ENCODE measurements around the gene MTUS2. TPM values are rescaled to one million over a fixed set of nuclear protein-coding genes. Genes with fewer than 3 reads are reported as not detected.

MTUS2 gene
- total RNA-seq, 1 donor from 2014 or later = not detected

GRCh38 chr13:28953714-28954418 is 133.7 kb downstream of the MTUS2 start:
- DNase-seq (ENCODE audit: low spot score) = no peak

GRCh38 chr13:28954419-28954725 is 134.2 kb downstream of the MTUS2 start:
- H3K4me1 Mint-ChIP-seq (ENCODE audit: low read depth) = no peaks in the 10 kb centered on the region
- no peak for DNase-seq (ENCODE audit: low spot score)
- no peaks in the 10 kb centered on the region for H3K36me3 Mint-ChIP-seq (ENCODE audit: low read depth)
- H3K27ac Mint-ChIP-seq = no peak overlapping the region
- H3K4me3 Mint-ChIP-seq = no peak overlapping the region
- peaks cover 2% of the 10 kb centered on the region for H3K27me3 Mint-ChIP-seq (ENCODE audit: insufficient read depth)
- H3K9me3 Mint-ChIP-seq = no peaks in the 10 kb centered on the region
- intact Hi-C loops (cut with micrococcal nuclease) = no loop called here

More at GRCh38 chr13:28953714-28954418, 133.7 kb downstream of the MTUS2 start:
- Mint-ChIP-seq H3K27me3 (ENCODE audit: insufficient read depth) (peaks cover 2% of the 10 kb centered on the region), H3K27ac (no peak overlapping the region), H3K36me3 (ENCODE audit: low read depth) (no peaks in the 10 kb centered on the region), H3K9me3 (no peaks in the 10 kb centered on the region), H3K4me1 (ENCODE audit: low read depth) (no peaks in the 10 kb centered on the region), H3K4me3 (no peak overlapping the region)
- intact Hi-C loops (cut with micrococcal nuclease) = no loop called here

- H3K4me3 Mint-ChIP-seq = no peak overlapping the region
- no peaks in the 10 kb centered on the region for H3K36me3 Mint-ChIP-seq (ENCODE audit: low read depth)
- DNase-seq (ENCODE audit: low spot score) = no peak
- peaks cover 2% of the 10 kb centered on the region for H3K27me3 Mint-ChIP-seq (ENCODE audit: insufficient read depth)
- no peaks in the 10 kb centered on the region for H3K9me3 Mint-ChIP-seq
- intact Hi-C loops (cut with micrococcal nuclease) = no loop called here
- H3K4me1 Mint-ChIP-seq (ENCODE audit: low read depth) = no peaks in the 10 kb centered on the region
- H3K27ac Mint-ChIP-seq = no peak overlapping the region
Observed at GRCh38 chr13:28954810-28955209, 134.7 kb downstream of the MTUS2 start.

- H3K36me3 Mint-ChIP-seq (ENCODE audit: low read depth) = no peaks in the 10 kb centered on the region
- no peaks in the 10 kb centered on the region for H3K9me3 Mint-ChIP-seq
- H3K4me3 Mint-ChIP-seq = no peak overlapping the region
- no peaks in the 10 kb centered on the region for H3K4me1 Mint-ChIP-seq (ENCODE audit: low read depth)
- no peak for DNase-seq (ENCODE audit: low spot score)
- H3K27ac Mint-ChIP-seq = no peak overlapping the region
- intact Hi-C loops (cut with micrococcal nuclease) = no loop called here
- peaks cover 2% of the 10 kb centered on the region for H3K27me3 Mint-ChIP-seq (ENCODE audit: insufficient read depth)
Observed at GRCh38 chr13:28955264-28955966, 135.3 kb downstream of the MTUS2 start.

GRCh38 chr13:28958018-28958417 is 137.9 kb downstream of the MTUS2 start:
- Mint-ChIP-seq H3K36me3 (ENCODE audit: low read depth) (no peaks in the 10 kb centered on the region), H3K27me3 (ENCODE audit: insufficient read depth) (peaks cover 2% of the 10 kb centered on the region), H3K4me3 (no peak overlapping the region), H3K4me1 (ENCODE audit: low read depth) (no peaks in the 10 kb centered on the region), H3K9me3 (no peaks in the 10 kb centered on the region), H3K27ac (no peak overlapping the region)
- intact Hi-C loops (cut with micrococcal nuclease) = no loop called here
- DNase-seq (ENCODE audit: low spot score) = no peak

- no peak overlapping the region for H3K4me3 Mint-ChIP-seq
Observed at GRCh38 chr13:28958441-28958840, 138.3 kb downstream of the MTUS2 start.

GRCh38 chr13:28964052-28964451 is 143.9 kb downstream of the MTUS2 start:
- no peak overlapping the region for H3K4me3 Mint-ChIP-seq
- no peaks in the 10 kb centered on the region for H3K27me3 Mint-ChIP-seq (ENCODE audit: insufficient read depth)
- H3K36me3 Mint-ChIP-seq (ENCODE audit: low read depth) = no peaks in the 10 kb centered on the region
- H3K4me1 Mint-ChIP-seq (ENCODE audit: low read depth) = no peaks in the 10 kb centered on the region
- H3K27ac Mint-ChIP-seq = no peak overlapping the region
- H3K9me3 Mint-ChIP-seq = no peaks in the 10 kb centered on the region
- intact Hi-C loops (cut with micrococcal nuclease) = no loop called here
- no peak for DNase-seq (ENCODE audit: low spot score)

More at GRCh38 chr13:28958441-28958840, 138.3 kb downstream of the MTUS2 start:
- Mint-ChIP-seq H3K9me3 (no peaks in the 10 kb centered on the region), H3K36me3 (ENCODE audit: low read depth) (no peaks in the 10 kb centered on the region), H3K27me3 (ENCODE audit: insufficient read depth) (peaks cover 2% of the 10 kb centered on the region), H3K27ac (no peak overlapping the region), H3K4me1 (ENCODE audit: low read depth) (no peaks in the 10 kb centered on the region)
- intact Hi-C loops (cut with micrococcal nuclease) = no loop called here
- DNase-seq (ENCODE audit: low spot score) = no peak

GRCh38 chr13:28964803-28965202 is 144.7 kb downstream of the MTUS2 start:
- intact Hi-C loops (cut with micrococcal nuclease) = no loop called here
- DNase-seq (ENCODE audit: low spot score) = no peak
- no peaks in the 10 kb centered on the region for H3K36me3 Mint-ChIP-seq (ENCODE audit: low read depth)
- no peaks in the 10 kb centered on the region for H3K27me3 Mint-ChIP-seq (ENCODE audit: insufficient read depth)
- H3K4me1 Mint-ChIP-seq (ENCODE audit: low read depth) = no peaks in the 10 kb centered on the region
- H3K27ac Mint-ChIP-seq = no peak overlapping the region
- H3K4me3 Mint-ChIP-seq = no peak overlapping the region
- no peaks in the 10 kb centered on the region for H3K9me3 Mint-ChIP-seq

- H3K27me3 Mint-ChIP-seq (ENCODE audit: insufficient read depth) = no peaks in the 10 kb centered on the region
- no peak overlapping the region for H3K4me3 Mint-ChIP-seq
- no peaks in the 10 kb centered on the region for H3K9me3 Mint-ChIP-seq
- no peaks in the 10 kb centered on the region for H3K4me1 Mint-ChIP-seq (ENCODE audit: low read depth)
- H3K36me3 Mint-ChIP-seq (ENCODE audit: low read depth) = no peaks in the 10 kb centered on the region
- intact Hi-C loops (cut with micrococcal nuclease) = no loop called here
- no peak overlapping the region for H3K27ac Mint-ChIP-seq
- DNase-seq (ENCODE audit: low spot score) = no peak
Observed at GRCh38 chr13:28967029-28967915, 147.1 kb downstream of the MTUS2 start.

GRCh38 chr13:28976195-28976594 is 156.1 kb downstream of the MTUS2 start:
- intact Hi-C loops (cut with micrococcal nuclease) = no loop called here
- no peak for DNase-seq (ENCODE audit: low spot score)
- no peak overlapping the region for H3K27ac Mint-ChIP-seq
- H3K36me3 Mint-ChIP-seq (ENCODE audit: low read depth) = no peaks in the 10 kb centered on the region
- H3K4me1 Mint-ChIP-seq (ENCODE audit: low read depth) = no peaks in the 10 kb centered on the region
- H3K27me3 Mint-ChIP-seq (ENCODE audit: insufficient read depth) = peaks cover 2% of the 10 kb centered on the region
- H3K9me3 Mint-ChIP-seq = no peaks in the 10 kb centered on the region
- H3K4me3 Mint-ChIP-seq = no peak overlapping the region

- H3K9me3 Mint-ChIP-seq = no peaks in the 10 kb centered on the region
- no peak overlapping the region for H3K27ac Mint-ChIP-seq
- peaks cover 2% of the 10 kb centered on the region for H3K27me3 Mint-ChIP-seq (ENCODE audit: insufficient read depth)
- no peaks in the 10 kb centered on the region for H3K36me3 Mint-ChIP-seq (ENCODE audit: low read depth)
- H3K4me3 Mint-ChIP-seq = no peak overlapping the region
- intact Hi-C loops (cut with micrococcal nuclease) = no loop called here
- no peaks in the 10 kb centered on the region for H3K4me1 Mint-ChIP-seq (ENCODE audit: low read depth)
- no peak for DNase-seq (ENCODE audit: low spot score)
Observed at GRCh38 chr13:28976636-28977035, 156.5 kb downstream of the MTUS2 start.

GRCh38 chr13:28978574-28978973 is 158.4 kb downstream of the MTUS2 start:
- intact Hi-C loops (cut with micrococcal nuclease) = no loop called here
- no peak for DNase-seq (ENCODE audit: low spot score)
- H3K4me3 Mint-ChIP-seq = no peak overlapping the region
- H3K27ac Mint-ChIP-seq = no peak overlapping the region
- peaks cover 2% of the 10 kb centered on the region for H3K27me3 Mint-ChIP-seq (ENCODE audit: insufficient read depth)
- H3K4me1 Mint-ChIP-seq (ENCODE audit: low read depth) = no peaks in the 10 kb centered on the region
- H3K36me3 Mint-ChIP-seq (ENCODE audit: low read depth) = no peaks in the 10 kb centered on the region
- no peaks in the 10 kb centered on the region for H3K9me3 Mint-ChIP-seq

GRCh38 chr13:28981530-28981929 is 161.4 kb downstream of the MTUS2 start:
- no peaks in the 10 kb centered on the region for H3K36me3 Mint-ChIP-seq (ENCODE audit: low read depth)
- H3K27me3 Mint-ChIP-seq (ENCODE audit: insufficient read depth) = peaks cover 2% of the 10 kb centered on the region
- intact Hi-C loops (cut with micrococcal nuclease) = no loop called here
- no peaks in the 10 kb centered on the region for H3K9me3 Mint-ChIP-seq
- H3K4me1 Mint-ChIP-seq (ENCODE audit: low read depth) = no peaks in the 10 kb centered on the region
- DNase-seq (ENCODE audit: low spot score) = no peak
- H3K4me3 Mint-ChIP-seq = no peak overlapping the region
- no peak overlapping the region for H3K27ac Mint-ChIP-seq
